PFSK-1 (cell line): Measurements from ENCODE around the gene MAPK8IP3.

Source experiments
- REST ChIP-seq, 2 experiments: IDR thresholded peaks; 2 replicates each; pipeline versions ENCODE4 v1.6.1 to v1.8.0; 2011 to 2012; ENCODE audit warnings: low read depth in 2 of 2, low read length in 2 of 2, control low read depth in 1 of 2, inconsistent platforms in 1 of 2, mild to moderate bottlenecking in 1 of 2, moderate library complexity in 1 of 2; ENCODE audit not compliant: insufficient read depth in 1 of 2
- SIN3A ChIP-seq: IDR thresholded peaks from 2 replicates; pipeline ENCODE4 v1.6.1; 2012; ENCODE audit warnings: mild to moderate bottlenecking, low read length, moderate library complexity, borderline replicate concordance; ENCODE audit not compliant: insufficient read depth
- TAF1 ChIP-seq: IDR thresholded peaks from 2 replicates; pipeline ENCODE4 v1.6.1; 2012; ENCODE audit warnings: low read length, control low read depth, borderline replicate concordance; ENCODE audit not compliant: insufficient read depth

DNA sequence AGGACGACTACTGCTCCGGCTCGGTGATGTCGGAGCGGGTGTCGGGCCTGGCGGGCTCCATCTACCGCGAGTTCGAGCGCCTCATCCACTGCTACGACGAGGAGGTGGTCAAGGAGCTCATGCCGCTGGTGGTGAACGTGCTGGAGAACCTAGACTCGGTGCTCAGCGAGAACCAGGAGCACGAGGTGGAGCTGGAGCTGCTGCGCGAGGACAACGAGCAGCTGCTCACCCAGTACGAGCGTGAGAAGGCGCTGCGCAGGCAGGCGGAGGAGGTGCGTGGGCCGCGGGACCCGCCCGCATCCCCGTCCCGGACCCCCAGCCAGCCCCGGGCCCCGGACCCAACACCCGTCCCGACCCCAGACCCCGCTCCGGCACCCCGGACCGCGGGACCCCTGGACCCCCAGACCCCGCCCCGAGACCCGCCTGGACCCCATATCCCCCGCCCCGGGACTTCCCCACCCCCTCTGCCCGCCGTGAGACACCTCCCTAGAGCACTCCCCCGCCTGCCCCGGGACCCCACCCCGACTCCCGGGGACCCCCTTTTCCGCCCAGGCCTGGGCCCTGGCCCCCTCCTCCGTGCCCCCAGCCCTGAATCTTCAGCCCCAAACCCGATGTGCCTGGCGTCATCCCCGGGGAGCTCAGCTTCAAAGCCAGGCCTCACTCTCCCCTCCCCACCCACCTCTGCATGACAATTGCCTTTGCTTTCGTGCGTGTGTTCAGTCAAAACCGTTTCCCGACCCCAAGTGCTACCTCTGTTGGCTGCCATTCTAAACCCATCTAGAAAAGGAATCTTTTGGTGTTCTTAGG, 594 bp downstream of the MAPK8IP3 start:
- TF ChIP-seq REST (IDR thresholded peaks at IDR 0.05; ENCODE audit: insufficient read depth in 1 of 2, low read depth in 2 of 2, low read length in 2 of 2) (no peak), SIN3A (no peak), TAF1 (no peak)
